Mucosa of descending colon (tissue), 3 donors: ENCODE results near the gene KPNA4. TPM values are rescaled to one million over a fixed set of nuclear protein-coding genes. Genes with fewer than 3 reads are reported as not detected.
"Not testable (repeated sequence)": the region's sequence is repeated elsewhere in the genome, so short reads cannot be mapped to it uniquely, and the experiment has no call there.

Experiments
- ATAC-seq: fragments of 200-7000 bp; cut with Tn5 transposase; one replicate; pipeline ENCODE4 v1.9.1; 2020; ENCODE audit warnings: mild to moderate bottlenecking, moderate library complexity
- DNase-seq, 3 donors: peaks; one replicate each; pipeline ENCODE4 v3.0.0-alpha.2; 2020
- H3K36me3 ChIP-seq: fragments of 200-600 bp; one replicate; pipeline ENCODE4 v1.8.0; 2021; ENCODE audit warnings: low read depth, mild to moderate bottlenecking
- H3K4me1 ChIP-seq: fragments of 200-600 bp; one replicate; pipeline ENCODE4 v1.8.0; 2021; ENCODE audit warnings: low read depth, mild to moderate bottlenecking
- H3K4me3 ChIP-seq: fragments of 200-600 bp; one replicate; pipeline ENCODE4 v1.8.0; 2021; ENCODE audit warnings: mild to moderate bottlenecking
- H3K9me3 ChIP-seq: fragments of 200-600 bp; one replicate; pipeline ENCODE4 v1.8.0; 2021; ENCODE audit warnings: mild to moderate bottlenecking
- CTCF ChIP-seq: fragments of 200-600 bp; IDR thresholded peaks from one replicate; pipeline ENCODE4 v1.8.0; 2022; ENCODE audit warnings: antibody characterized with exemption, mild to moderate bottlenecking
- intact Hi-C, 2 donors: fragments of 100-400 bp; cut with DNase I in 1 of 2; cut with micrococcal nuclease in 1 of 2; formaldehyde crosslinking; loops; one replicate each; pipeline versions ENCODE4 v1.11.0 to v1.11.1; 2022; cut with DNase I, micrococcal nuclease
- total RNA-seq, 3 donors: library from RNA; stranded (reverse); fragmentation: NEBNext Ultra II Directional in 2 of 3; extraction: Animal tissue kit (Norgen Biotek cat#: 25700) in 2 of 3; gene quantifications; one replicate each; pipeline versions ENCODE4 v1.2.1 to v1.2.4, GENCODE V29; 2021 to 2023
- donor health status: DM: no; HTN: no; CAD: no; lungs with moderate emphysema.
- donor health status: DM: no; HTN: no; CAD: no.
- donor health status: DM: no; HTN: yes; CAD: no.

Gene KPNA4
- total RNA-seq, 3 donors from 2014 or later = 46.2 to 91.0 (median 48.1) TPM

- intact Hi-C loops = no loop called here
- DNase-seq = no peak
- H3K4me3 ChIP-seq = no peak overlapping the region
- no peaks in the 10 kb centered on the region for H3K36me3 ChIP-seq
- TF ChIP-seq CTCF = no peak
- H3K9me3 ChIP-seq = no peaks in the 10 kb centered on the region
- H3K4me1 ChIP-seq = no peaks in the 10 kb centered on the region
- no peak for ATAC-seq
Observed at GRCh38 chr3:160608870-160609269, 43.5 kb upstream of the KPNA4 start.

- H3K36me3 ChIP-seq = no peaks in the 10 kb centered on the region
- no peak for TF ChIP-seq CTCF
- H3K9me3 ChIP-seq = no peaks in the 10 kb centered on the region
- DNase-seq = no peak
- no peak for ATAC-seq
- no peak overlapping the region for H3K4me3 ChIP-seq
- intact Hi-C loops = no loop called here
- H3K4me1 ChIP-seq = no peaks in the 10 kb centered on the region
Observed at GRCh38 chr3:160607826-160608225, 42.5 kb upstream of the KPNA4 start.

- DNase-seq (no peak), ATAC-seq (no peak)
- Histone ChIP-seq H3K4me1 (no peaks in the 10 kb centered on the region), H3K36me3 (no peaks in the 10 kb centered on the region), H3K9me3 (no peaks in the 10 kb centered on the region), H3K4me3 (no peak overlapping the region)
- intact Hi-C loops = no loop called here
- TF ChIP-seq CTCF = no peak
Observed at GRCh38 chr3:160605315-160605714, 39.9 kb upstream of the KPNA4 start.

- ATAC-seq, H3K36me3 ChIP-seq, intact Hi-C loops: not testable (repeated sequence)
Observed at GRCh38 chr3:160603845-160604244, 38.5 kb upstream of the KPNA4 start.

GRCh38 chr3:160602259-160602658 lies 36.9 kb upstream of the KPNA4 start:
- no peaks in the 10 kb centered on the region for H3K4me1 ChIP-seq
- DNase-seq (no peak), ATAC-seq (no peak)
- H3K9me3 ChIP-seq = no peaks in the 10 kb centered on the region
- no peaks in the 10 kb centered on the region for H3K36me3 ChIP-seq
- H3K4me3 ChIP-seq = no peak overlapping the region
- TF ChIP-seq CTCF = no peak
- intact Hi-C loops = no loop called here

More at GRCh38 chr3:160603845-160604244, 38.5 kb upstream of the KPNA4 start:
- H3K9me3 ChIP-seq, DNase-seq, H3K4me1 ChIP-seq, H3K4me3 ChIP-seq: not testable (repeated sequence)

GRCh38 chr3:160601288-160601687 lies 35.9 kb upstream of the KPNA4 start:
- TF ChIP-seq CTCF = no peak
- no peaks in the 10 kb centered on the region for H3K4me1 ChIP-seq
- intact Hi-C loops = no loop called here
- ATAC-seq (no peak), DNase-seq (no peak)
- no peak overlapping the region for H3K4me3 ChIP-seq
- no peaks in the 10 kb centered on the region for H3K36me3 ChIP-seq
- H3K9me3 ChIP-seq = no peaks in the 10 kb centered on the region
